Activated naive CD8-positive, alpha-beta T cell treated with anti-CD3 and anti-CD28 coated beads for 36 hours (primary cell): Measurements from ENCODE around the gene ARHGAP42. TPM values are rescaled to one million over a fixed set of nuclear protein-coding genes. Genes with fewer than 3 reads are reported as not detected.

Source experiments
- DNase-seq: peaks from one replicate; pipeline ENCODE4 v3.0.0; 2021
- H3K27ac Mint-ChIP-seq: one replicate; pipeline ENCODE4 v1.8.0; 2022; ENCODE audit warnings: mild to moderate bottlenecking, moderate library complexity, mixed read lengths
- H3K27me3 Mint-ChIP-seq: one replicate; pipeline ENCODE4 v1.8.0; 2022; ENCODE audit warnings: mild to moderate bottlenecking, mixed read lengths
- H3K36me3 Mint-ChIP-seq: one replicate; pipeline ENCODE4 v1.8.0; 2021; ENCODE audit warnings: mild to moderate bottlenecking, mixed read lengths
- H3K4me1 Mint-ChIP-seq: one replicate; pipeline ENCODE4 v1.8.0; 2021; ENCODE audit warnings: mixed read lengths
- H3K4me3 Mint-ChIP-seq: one replicate; pipeline ENCODE4 v1.8.0; 2022; ENCODE audit warnings: mild to moderate bottlenecking, moderate library complexity, mixed read lengths
- H3K9me3 Mint-ChIP-seq: one replicate; pipeline ENCODE4 v1.8.0; 2022; ENCODE audit warnings: mixed read lengths
- total RNA-seq, 2 experiments: library from RNA; stranded (reverse); gene quantifications; one replicate each; pipeline ENCODE4 v1.2.3, GENCODE V29; 2021

Gene ARHGAP42
- total RNA-seq, 2 experiments from 2014 or later = 0.22 to 0.58 TPM

GRCh38 chr11:100831929-100832494 lies 144.9 kb downstream of the ARHGAP42 start:
- Mint-ChIP-seq H3K4me3 (no peak overlapping the region), H3K9me3 (no peaks in the 10 kb centered on the region), H3K36me3 (no peaks in the 10 kb centered on the region), H3K4me1 (no peaks in the 10 kb centered on the region), H3K27me3 (no peaks in the 10 kb centered on the region), H3K27ac (no peak overlapping the region)
- DNase-seq = no peak

- no peaks in the 10 kb centered on the region for H3K9me3 Mint-ChIP-seq
- H3K4me1 Mint-ChIP-seq = no peaks in the 10 kb centered on the region
- DNase-seq = no peak
- no peak overlapping the region for H3K4me3 Mint-ChIP-seq
- no peak overlapping the region for H3K27ac Mint-ChIP-seq
- no peaks in the 10 kb centered on the region for H3K36me3 Mint-ChIP-seq
- no peaks in the 10 kb centered on the region for H3K27me3 Mint-ChIP-seq
Observed at GRCh38 chr11:100832829-100833228, 145.7 kb downstream of the ARHGAP42 start.

- no peak for DNase-seq
- no peaks in the 10 kb centered on the region for H3K4me1 Mint-ChIP-seq
- no peak overlapping the region for H3K27ac Mint-ChIP-seq
- no peak overlapping the region for H3K4me3 Mint-ChIP-seq
- H3K9me3 Mint-ChIP-seq = no peaks in the 10 kb centered on the region
- H3K36me3 Mint-ChIP-seq = no peaks in the 10 kb centered on the region
- no peaks in the 10 kb centered on the region for H3K27me3 Mint-ChIP-seq
Observed at GRCh38 chr11:100833276-100833675, 146.2 kb downstream of the ARHGAP42 start.

GRCh38 chr11:100835854-100836253 lies 148.8 kb downstream of the ARHGAP42 start:
- Mint-ChIP-seq H3K9me3 (no peaks in the 10 kb centered on the region), H3K36me3 (no peaks in the 10 kb centered on the region), H3K4me3 (no peak overlapping the region), H3K27ac (no peak overlapping the region), H3K4me1 (no peaks in the 10 kb centered on the region), H3K27me3 (no peaks in the 10 kb centered on the region)
- no peak for DNase-seq

GRCh38 chr11:100837311-100837710 lies 150.2 kb downstream of the ARHGAP42 start:
- H3K27me3 Mint-ChIP-seq = no peaks in the 10 kb centered on the region
- no peak for DNase-seq
- H3K4me3 Mint-ChIP-seq = no peak overlapping the region
- H3K36me3 Mint-ChIP-seq = no peaks in the 10 kb centered on the region
- H3K27ac Mint-ChIP-seq = no peak overlapping the region
- no peaks in the 10 kb centered on the region for H3K9me3 Mint-ChIP-seq
- H3K4me1 Mint-ChIP-seq = no peaks in the 10 kb centered on the region

GRCh38 chr11:100841711-100842407 lies 154.8 kb downstream of the ARHGAP42 start:
- Mint-ChIP-seq H3K36me3 (no peaks in the 10 kb centered on the region), H3K9me3 (no peaks in the 10 kb centered on the region), H3K27ac (no peak overlapping the region), H3K4me3 (no peak overlapping the region), H3K4me1 (no peaks in the 10 kb centered on the region), H3K27me3 (no peaks in the 10 kb centered on the region)
- DNase-seq = no peak

- H3K27me3 Mint-ChIP-seq = no peaks in the 10 kb centered on the region
- no peak overlapping the region for H3K27ac Mint-ChIP-seq
- no peak for DNase-seq
- no peaks in the 10 kb centered on the region for H3K9me3 Mint-ChIP-seq
- no peak overlapping the region for H3K4me3 Mint-ChIP-seq
- no peaks in the 10 kb centered on the region for H3K4me1 Mint-ChIP-seq
- H3K36me3 Mint-ChIP-seq = no peaks in the 10 kb centered on the region
Observed at GRCh38 chr11:100847696-100848216, 160.7 kb downstream of the ARHGAP42 start.

- Mint-ChIP-seq H3K27ac (no peak overlapping the region), H3K9me3 (no peaks in the 10 kb centered on the region), H3K27me3 (no peaks in the 10 kb centered on the region), H3K4me1 (no peaks in the 10 kb centered on the region), H3K4me3 (no peak overlapping the region), H3K36me3 (no peaks in the 10 kb centered on the region)
- no peak for DNase-seq
Observed at GRCh38 chr11:100849009-100849900, 162.2 kb downstream of the ARHGAP42 start.

GRCh38 chr11:100849901-100850235 lies 162.8 kb downstream of the ARHGAP42 start:
- DNase-seq = no peak
- Mint-ChIP-seq H3K9me3 (no peaks in the 10 kb centered on the region), H3K4me3 (no peak overlapping the region), H3K27me3 (no peaks in the 10 kb centered on the region), H3K4me1 (no peaks in the 10 kb centered on the region), H3K36me3 (no peaks in the 10 kb centered on the region), H3K27ac (no peak overlapping the region)

GRCh38 chr11:100851147-100851546 lies 164.1 kb downstream of the ARHGAP42 start:
- Mint-ChIP-seq H3K27ac (no peak overlapping the region), H3K36me3 (no peaks in the 10 kb centered on the region), H3K4me3 (no peak overlapping the region), H3K9me3 (no peaks in the 10 kb centered on the region), H3K27me3 (no peaks in the 10 kb centered on the region), H3K4me1 (no peaks in the 10 kb centered on the region)
- no peak for DNase-seq

GRCh38 chr11:100851584-100852152 lies 164.6 kb downstream of the ARHGAP42 start:
- H3K9me3 Mint-ChIP-seq = no peaks in the 10 kb centered on the region
- H3K27me3 Mint-ChIP-seq = no peaks in the 10 kb centered on the region
- H3K4me3 Mint-ChIP-seq = no peak overlapping the region
- DNase-seq = no peak
- H3K4me1 Mint-ChIP-seq = no peaks in the 10 kb centered on the region
- no peak overlapping the region for H3K27ac Mint-ChIP-seq
- H3K36me3 Mint-ChIP-seq = no peaks in the 10 kb centered on the region

GRCh38 chr11:100855466-100856067 lies 168.5 kb downstream of the ARHGAP42 start:
- Mint-ChIP-seq H3K9me3 (no peaks in the 10 kb centered on the region), H3K4me3 (no peak overlapping the region), H3K36me3 (no peaks in the 10 kb centered on the region), H3K27ac (no peak overlapping the region), H3K4me1 (no peaks in the 10 kb centered on the region), H3K27me3 (no peaks in the 10 kb centered on the region)
- DNase-seq = no peak

- Mint-ChIP-seq H3K27me3 (peaks cover 4% of the 10 kb centered on the region), H3K4me1 (no peaks in the 10 kb centered on the region), H3K27ac (no peak overlapping the region), H3K9me3 (no peaks in the 10 kb centered on the region), H3K4me3 (no peak overlapping the region), H3K36me3 (no peaks in the 10 kb centered on the region)
- DNase-seq = no peak
Observed at GRCh38 chr11:100857236-100858005, 170.3 kb downstream of the ARHGAP42 start.
